SK-N-SH (cell line): Measurements from ENCODE around the gene NTSR2. TPM values are rescaled to one million over a fixed set of nuclear protein-coding genes. Genes with fewer than 3 reads are reported as not detected.

Source experiments
- CTCF ChIA-PET: fragments of 300-600, 350-600 bp; formaldehyde crosslinking; extraction: SDS; loops from one replicate; lab custom pipeline; 2021; lab: Yijun Ruan, JAX
- POLR2A ChIA-PET: fragments of 350-600 bp; sonication (Branson Sonifier 250); formaldehyde crosslinking; extraction: SDS; loops from one replicate; lab custom pipeline; 2020; ENCODE audit warnings: antibody characterized with exemption, inconsistent platforms; lab: Yijun Ruan, JAX
- DNase-seq: peaks from one replicate; pipeline ENCODE4 v3.0.0; 2012
- H2AFZ ChIP-seq: fragments of 200-600 bp; sonication (generic); 2 replicates; pipeline ENCODE4 v1.8.1; 2016; ENCODE audit warnings: antibody characterized with exemption, mild to moderate bottlenecking, low read depth
- H3F3A ChIP-seq: fragments of 200-600 bp; sonication (generic); replicated peaks from 2 replicates; pipeline ENCODE3; 2016; ENCODE audit warnings: antibody characterized with exemption, mild to moderate bottlenecking; ENCODE audit not compliant: insufficient read depth
- H3K27ac ChIP-seq, 2 experiments: fragments of 200-500 bp in 1 of 2; fragments of 200-600 bp in 1 of 2; sonication (Bioruptor generic) in 1 of 2; sonication (generic), shearing (Covaris generic) in 1 of 2; 2 replicates each; pipeline versions ENCODE4 v1.5.1 to v1.6.1; 2014 to 2016; ENCODE audit warnings: low read depth in 2 of 2, inconsistent platforms in 1 of 2, low read length in 1 of 2, mild to moderate bottlenecking in 1 of 2, mixed read lengths in 1 of 2
- H3K27me3 ChIP-seq: fragments of 200-600 bp; sonication (generic), shearing (Covaris generic); 2 replicates; pipeline ENCODE4 v1.6.1; 2016; ENCODE audit warnings: mixed run types; ENCODE audit not compliant: insufficient read depth
- H3K36me3 ChIP-seq, 2 experiments: fragments of 200-500 bp in 1 of 2; fragments of 200-600 bp in 1 of 2; sonication (Bioruptor generic) in 1 of 2; sonication (generic) in 1 of 2; replicated peaks in 1 of 2; 2 replicates each; pipeline versions ENCODE3 to v1.5.1; 2014 to 2016; ENCODE audit warnings: low read length in 1 of 2, mild to moderate bottlenecking in 1 of 2; ENCODE audit not compliant: insufficient read depth in 2 of 2, control insufficient read depth in 1 of 2
- H3K4me1 ChIP-seq, 2 experiments: fragments of 200-500 bp in 1 of 2; fragments of 200-600 bp in 1 of 2; sonication (Bioruptor generic) in 1 of 2; sonication (generic), shearing (Covaris generic) in 1 of 2; 2 replicates each; pipeline versions ENCODE4 v1.5.1 to v1.6.1; 2014 to 2016; ENCODE audit warnings: low read depth in 1 of 2, low read length in 1 of 2, mixed run types in 1 of 2; ENCODE audit not compliant: insufficient read depth in 2 of 2, control insufficient read depth in 1 of 2
- H3K4me2 ChIP-seq: fragments of 200-600 bp; sonication (generic), shearing (Covaris generic); 2 replicates; pipeline ENCODE4 v1.6.1; 2017; ENCODE audit warnings: mixed run types
- H3K4me3 ChIP-seq, 2 experiments: fragments of 200-500 bp in 1 of 2; fragments of 200-600 bp in 1 of 2; sonication (Bioruptor generic) in 1 of 2; sonication (generic), shearing (Covaris generic) in 1 of 2; 2 replicates each; pipeline versions ENCODE4 v1.5.1 to v1.8.1; 2014 to 2016; ENCODE audit warnings: low read depth in 2 of 2, inconsistent platforms in 1 of 2, low read length in 1 of 2, mild to moderate bottlenecking in 1 of 2, mixed read lengths in 1 of 2, moderate library complexity in 1 of 2
- H3K79me2 ChIP-seq: fragments of 200-600 bp; sonication (generic); 2 replicates; pipeline ENCODE4 v1.8.1; 2017; ENCODE audit warnings: mild to moderate bottlenecking; ENCODE audit not compliant: insufficient read depth
- H3K9ac ChIP-seq: fragments of 200-600 bp; sonication (generic); 2 replicates; pipeline ENCODE4 v1.6.1; 2017; ENCODE audit warnings: mixed run types
- H3K9me2 ChIP-seq: fragments of 200-600 bp; sonication (generic); 2 replicates; pipeline ENCODE4 v1.6.1; 2017; ENCODE audit warnings: mixed run types
- H3K9me3 ChIP-seq: fragments of 200-600 bp; sonication (generic); 2 replicates; pipeline ENCODE4 v1.6.1; 2017; ENCODE audit warnings: mixed run types, mild to moderate bottlenecking, moderate library complexity
- H4K20me1 ChIP-seq: fragments of 200-600 bp; sonication (generic); 2 replicates; pipeline ENCODE4 v1.6.1; 2017; ENCODE audit warnings: mild to moderate bottlenecking, mixed run types; ENCODE audit not compliant: insufficient read depth
- EP300 ChIP-seq, 2 experiments: IDR thresholded peaks; 2 replicates each; pipeline versions ENCODE4 v1.4.0 to v1.6.1; 2012; ENCODE audit warnings: borderline replicate concordance in 1 of 2, low read depth in 1 of 2, low read length in 1 of 2
- EZH2phosphoT487 ChIP-seq: fragments of 200-600 bp; sonication (generic); IDR thresholded peaks from 2 replicates; pipeline ENCODE4 v1.6.1; 2017; ENCODE audit warnings: low read depth, mixed run types, mild to moderate bottlenecking, antibody characterized with exemption, moderate library complexity, borderline replicate concordance
- FOXJ3 ChIP-seq: sonication (generic); formaldehyde crosslinking; IDR thresholded peaks from 2 replicates; pipeline ENCODE4 v1.5.1; 2020; ENCODE audit warnings: mild to moderate bottlenecking, missing genetic modification reagents
- FOXM1 ChIP-seq: IDR thresholded peaks from 2 replicates; pipeline ENCODE4 v1.4.0; 2012; ENCODE audit warnings: low read depth, mild to moderate bottlenecking
- GABPA ChIP-seq: IDR thresholded peaks from 2 replicates; pipeline ENCODE4 v1.4.0; 2012; ENCODE audit warnings: low read depth, mild to moderate bottlenecking
- JUND ChIP-seq: IDR thresholded peaks from 2 replicates; pipeline ENCODE4 v1.4.0; 2012
- MXI1 ChIP-seq: IDR thresholded peaks from 2 replicates; pipeline ENCODE4 v1.6.1; 2012; ENCODE audit warnings: mild to moderate bottlenecking, low read depth, low read length, improper control_type of control experiment
- POLR2AphosphoS5 ChIP-seq: IDR thresholded peaks from 2 replicates; pipeline ENCODE4 v1.6.1; 2012; ENCODE audit warnings: low read depth, low read length
- RAD21 ChIP-seq: IDR thresholded peaks from 2 replicates; pipeline ENCODE4 v1.6.1; 2012; ENCODE audit warnings: mild to moderate bottlenecking, low read length
- RCOR1 ChIP-seq: fragments of 150-350 bp; IDR thresholded peaks from 2 replicates; pipeline ENCODE4 v1.6.1; 2017; ENCODE audit warnings: antibody characterized with exemption, low read length
- RFX5 ChIP-seq: IDR thresholded peaks from 2 replicates; pipeline ENCODE4 v1.6.1; 2012; ENCODE audit warnings: mild to moderate bottlenecking, improper control_type of control experiment, low read length
- RXRA ChIP-seq: IDR thresholded peaks from 2 replicates; pipeline ENCODE4 v1.4.0; 2012; ENCODE audit warnings: low read depth, mild to moderate bottlenecking, borderline replicate concordance
- SIN3A ChIP-seq: IDR thresholded peaks from 2 replicates; pipeline ENCODE4 v1.6.1; 2012; ENCODE audit warnings: low read depth, mild to moderate bottlenecking, low read length, moderate library complexity, borderline replicate concordance
- SMC3 ChIP-seq: IDR thresholded peaks from 2 replicates; pipeline ENCODE4 v1.6.1; 2012; ENCODE audit warnings: low read depth, low read length, improper control_type of control experiment
- TAF1 ChIP-seq: IDR thresholded peaks from 2 replicates; pipeline ENCODE4 v1.6.1; 2012; ENCODE audit warnings: low read depth, mild to moderate bottlenecking, low read length, moderate library complexity, borderline replicate concordance
- TCF12 ChIP-seq: IDR thresholded peaks from 2 replicates; pipeline ENCODE4 v1.4.0; 2012
- WGBS: methylation state at CpG from one replicate; pipeline ENCODE4 v1.1.6; 2017; ENCODE audit warnings: low lambda C conversion rate; 5-methylcytosine and 5-hydroxymethylcytosine counted together
- polyA plus RNA-seq, 3 experiments: library from polyadenylated mRNA; depleted of rRNA; stranded (reverse); fragments of >200 nt; gene quantifications; 2 replicates each; pipeline ENCODE4 v1.2.3, GENCODE V29; 2012
- TF ChIP-seq, protein P1 (sequence below): fragments of 150-350 bp; IDR thresholded peaks from 2 replicates; pipeline ENCODE4 v1.6.1; 2017; ENCODE audit warnings: antibody characterized with exemption, low read length, low read depth, borderline replicate concordance
- TF ChIP-seq, protein P2 (sequence below): IDR thresholded peaks from 2 replicates; pipeline ENCODE4 v1.4.0; 2012; ENCODE audit warnings: low read depth
- TF ChIP-seq, protein P3 (sequence below): IDR thresholded peaks from 2 replicates; pipeline ENCODE4 v1.4.0; 2012; ENCODE audit warnings: low read depth, borderline replicate concordance
- TF ChIP-seq, protein P4 (sequence below): IDR thresholded peaks from 2 replicates; pipeline ENCODE4; 2012

Gene NTSR2
- polyA plus RNA-seq, 1 of the 3 experiments (the other 2 are of a cell fraction), result not detected

DNA sequence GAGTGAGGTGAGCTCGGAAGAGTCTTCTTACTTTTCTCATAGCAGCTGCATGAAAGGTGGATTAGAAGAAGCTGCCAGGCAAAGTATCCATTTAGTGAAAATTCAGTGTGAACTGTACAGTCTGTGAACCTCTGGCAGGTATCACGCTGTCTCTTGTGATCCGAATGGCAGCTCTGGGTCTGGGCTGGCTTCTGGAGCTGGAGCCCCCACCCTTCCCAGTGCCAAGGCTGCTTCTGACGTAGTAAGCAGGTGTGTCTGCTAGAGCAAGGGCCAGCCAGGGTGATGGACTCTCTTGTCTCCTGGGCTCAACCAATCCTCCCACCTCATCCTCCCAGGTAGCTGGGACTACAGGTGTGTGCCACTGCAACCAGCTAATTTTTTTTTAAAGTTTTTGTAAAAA lies 14.0 kb upstream of the NTSR2 start:
- Histone ChIP-seq H3K27me3 (peaks cover 9% of the 10 kb centered on the region; the same call in 1 of the 2 replicates), H3K4me3 (no peak overlapping the region)
- no peak for DNase-seq
- TF ChIP-seq SIN3A (no peak), JUND (no peak), RFX5 (no peak), SMC3 (no peak), POLR2AphosphoS5 (no peak), FOXJ3 (CRISPR knock-in tag) (no peak), RAD21 (no peak), EZH2phosphoT487 (no peak), TAF1 (no peak), TCF12 (no peak), GABPA (no peak), EP300 (IDR thresholded peaks at IDR 0.05; ENCODE audit: borderline replicate concordance in 1 of 2, low read depth in 1 of 2, low read length in 1 of 2) (no peak), FOXM1 (no peak), RCOR1 (no peak), MXI1 (no peak), RXRA (no peak)
- TF ChIP-seq, protein P1, sequence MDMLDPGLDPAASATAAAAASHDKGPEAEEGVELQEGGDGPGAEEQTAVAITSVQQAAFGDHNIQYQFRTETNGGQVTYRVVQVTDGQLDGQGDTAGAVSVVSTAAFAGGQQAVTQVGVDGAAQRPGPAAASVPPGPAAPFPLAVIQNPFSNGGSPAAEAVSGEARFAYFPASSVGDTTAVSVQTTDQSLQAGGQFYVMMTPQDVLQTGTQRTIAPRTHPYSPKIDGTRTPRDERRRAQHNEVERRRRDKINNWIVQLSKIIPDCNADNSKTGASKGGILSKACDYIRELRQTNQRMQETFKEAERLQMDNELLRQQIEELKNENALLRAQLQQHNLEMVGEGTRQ, result no peak
- TF ChIP-seq, protein P2, sequence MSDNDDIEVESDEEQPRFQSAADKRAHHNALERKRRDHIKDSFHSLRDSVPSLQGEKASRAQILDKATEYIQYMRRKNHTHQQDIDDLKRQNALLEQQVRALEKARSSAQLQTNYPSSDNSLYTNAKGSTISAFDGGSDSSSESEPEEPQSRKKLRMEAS, result no peak
- TF ChIP-seq, protein P3, sequence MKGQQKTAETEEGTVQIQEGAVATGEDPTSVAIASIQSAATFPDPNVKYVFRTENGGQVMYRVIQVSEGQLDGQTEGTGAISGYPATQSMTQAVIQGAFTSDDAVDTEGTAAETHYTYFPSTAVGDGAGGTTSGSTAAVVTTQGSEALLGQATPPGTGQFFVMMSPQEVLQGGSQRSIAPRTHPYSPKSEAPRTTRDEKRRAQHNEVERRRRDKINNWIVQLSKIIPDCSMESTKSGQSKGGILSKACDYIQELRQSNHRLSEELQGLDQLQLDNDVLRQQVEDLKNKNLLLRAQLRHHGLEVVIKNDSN, result no peak
- TF ChIP-seq, protein P4, sequence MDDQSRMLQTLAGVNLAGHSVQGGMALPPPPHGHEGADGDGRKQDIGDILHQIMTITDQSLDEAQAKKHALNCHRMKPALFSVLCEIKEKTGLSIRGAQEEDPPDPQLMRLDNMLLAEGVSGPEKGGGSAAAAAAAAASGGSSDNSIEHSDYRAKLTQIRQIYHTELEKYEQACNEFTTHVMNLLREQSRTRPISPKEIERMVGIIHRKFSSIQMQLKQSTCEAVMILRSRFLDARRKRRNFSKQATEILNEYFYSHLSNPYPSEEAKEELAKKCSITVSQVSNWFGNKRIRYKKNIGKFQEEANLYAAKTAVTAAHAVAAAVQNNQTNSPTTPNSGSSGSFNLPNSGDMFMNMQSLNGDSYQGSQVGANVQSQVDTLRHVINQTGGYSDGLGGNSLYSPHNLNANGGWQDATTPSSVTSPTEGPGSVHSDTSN, result no peak
- TF ChIP-seq, all 33 proteins: peak for 0
- no peaks in the 10 kb centered on the region for H3K36me3 ChIP-seq
- no peaks in the 10 kb centered on the region for H3K9me3 ChIP-seq
- POLR2A ChIA-PET, result no interaction called here
- no peaks in the 10 kb centered on the region for H3K9me2 ChIP-seq
- H4K20me1 ChIP-seq, result no peaks in the 10 kb centered on the region
- no peak overlapping the region for H3K9ac ChIP-seq
- WGBS, result 58% methylated on average over 4 of the region's 4 CpGs
- H3K4me2 ChIP-seq, result no peak overlapping the region
- H3K27ac ChIP-seq, result no peak overlapping the region
- H3F3A ChIP-seq, result no peaks in the 10 kb centered on the region
- peaks cover 0 to 26% of the 10 kb centered on the region in 2 experiments; a peak in 2 of 4 replicates for H3K4me1 ChIP-seq
- H2AFZ ChIP-seq, result no peak overlapping the region
- CTCF ChIA-PET, result interaction anchor here (0.6 to 31.9 kb wide), 12 partner anchors 9 to 1323 kb away, joined by 3 to 886 read pairs (median 10); partner anchors contain the start of gene LPIN1
- no peaks in the 10 kb centered on the region for H3K79me2 ChIP-seq
